SK-N-SH (cell line): ENCODE measurements around the gene NECAB2. TPM values are rescaled to one million over a fixed set of nuclear protein-coding genes. Genes with fewer than 3 reads are reported as not detected.

Source experiments
- CTCF ChIA-PET: fragments of 300-600, 350-600 bp; formaldehyde crosslinking; extraction: SDS; loops from one replicate; lab custom pipeline; 2021; lab: Yijun Ruan, JAX
- POLR2A ChIA-PET: fragments of 350-600 bp; sonication (Branson Sonifier 250); formaldehyde crosslinking; extraction: SDS; loops from one replicate; lab custom pipeline; 2020; ENCODE audit warnings: antibody characterized with exemption, inconsistent platforms; lab: Yijun Ruan, JAX
- DNase-seq: peaks from one replicate; pipeline ENCODE4 v3.0.0; 2012
- H2AFZ ChIP-seq: fragments of 200-600 bp; sonication (generic); 2 replicates; pipeline ENCODE4 v1.8.1; 2016; ENCODE audit warnings: antibody characterized with exemption, mild to moderate bottlenecking, low read depth
- H3F3A ChIP-seq: fragments of 200-600 bp; sonication (generic); replicated peaks from 2 replicates; pipeline ENCODE3; 2016; ENCODE audit warnings: antibody characterized with exemption, mild to moderate bottlenecking; ENCODE audit not compliant: insufficient read depth
- H3K27ac ChIP-seq, 2 experiments: fragments of 200-500 bp in 1 of 2; fragments of 200-600 bp in 1 of 2; sonication (Bioruptor generic) in 1 of 2; sonication (generic), shearing (Covaris generic) in 1 of 2; 2 replicates each; pipeline versions ENCODE4 v1.5.1 to v1.6.1; 2014 to 2016; ENCODE audit warnings: low read depth in 2 of 2, inconsistent platforms in 1 of 2, low read length in 1 of 2, mild to moderate bottlenecking in 1 of 2, mixed read lengths in 1 of 2
- H3K27me3 ChIP-seq: fragments of 200-600 bp; sonication (generic), shearing (Covaris generic); 2 replicates; pipeline ENCODE4 v1.6.1; 2016; ENCODE audit warnings: mixed run types; ENCODE audit not compliant: insufficient read depth
- H3K36me3 ChIP-seq, 2 experiments: fragments of 200-500 bp in 1 of 2; fragments of 200-600 bp in 1 of 2; sonication (Bioruptor generic) in 1 of 2; sonication (generic) in 1 of 2; replicated peaks in 1 of 2; 2 replicates each; pipeline versions ENCODE3 to v1.5.1; 2014 to 2016; ENCODE audit warnings: low read length in 1 of 2, mild to moderate bottlenecking in 1 of 2; ENCODE audit not compliant: insufficient read depth in 2 of 2, control insufficient read depth in 1 of 2
- H3K4me1 ChIP-seq, 2 experiments: fragments of 200-500 bp in 1 of 2; fragments of 200-600 bp in 1 of 2; sonication (Bioruptor generic) in 1 of 2; sonication (generic), shearing (Covaris generic) in 1 of 2; 2 replicates each; pipeline versions ENCODE4 v1.5.1 to v1.6.1; 2014 to 2016; ENCODE audit warnings: low read depth in 1 of 2, low read length in 1 of 2, mixed run types in 1 of 2; ENCODE audit not compliant: insufficient read depth in 2 of 2, control insufficient read depth in 1 of 2
- H3K4me2 ChIP-seq: fragments of 200-600 bp; sonication (generic), shearing (Covaris generic); 2 replicates; pipeline ENCODE4 v1.6.1; 2017; ENCODE audit warnings: mixed run types
- H3K4me3 ChIP-seq, 2 experiments: fragments of 200-500 bp in 1 of 2; fragments of 200-600 bp in 1 of 2; sonication (Bioruptor generic) in 1 of 2; sonication (generic), shearing (Covaris generic) in 1 of 2; 2 replicates each; pipeline versions ENCODE4 v1.5.1 to v1.8.1; 2014 to 2016; ENCODE audit warnings: low read depth in 2 of 2, inconsistent platforms in 1 of 2, low read length in 1 of 2, mild to moderate bottlenecking in 1 of 2, mixed read lengths in 1 of 2, moderate library complexity in 1 of 2
- H3K79me2 ChIP-seq: fragments of 200-600 bp; sonication (generic); 2 replicates; pipeline ENCODE4 v1.8.1; 2017; ENCODE audit warnings: mild to moderate bottlenecking; ENCODE audit not compliant: insufficient read depth
- H3K9ac ChIP-seq: fragments of 200-600 bp; sonication (generic); 2 replicates; pipeline ENCODE4 v1.6.1; 2017; ENCODE audit warnings: mixed run types
- H3K9me2 ChIP-seq: fragments of 200-600 bp; sonication (generic); 2 replicates; pipeline ENCODE4 v1.6.1; 2017; ENCODE audit warnings: mixed run types
- H3K9me3 ChIP-seq: fragments of 200-600 bp; sonication (generic); 2 replicates; pipeline ENCODE4 v1.6.1; 2017; ENCODE audit warnings: mixed run types, mild to moderate bottlenecking, moderate library complexity
- H4K20me1 ChIP-seq: fragments of 200-600 bp; sonication (generic); 2 replicates; pipeline ENCODE4 v1.6.1; 2017; ENCODE audit warnings: mild to moderate bottlenecking, mixed run types; ENCODE audit not compliant: insufficient read depth
- CHD2 ChIP-seq: fragments of 150-350 bp; IDR thresholded peaks from 2 replicates; pipeline ENCODE4 v1.6.1; 2018; ENCODE audit warnings: low read length; ENCODE audit not compliant: partially characterized antibody
- CTCF ChIP-seq: fragments of 200-600 bp; sonication (generic); IDR thresholded peaks from 2 replicates; pipeline ENCODE4 v1.6.1; 2017; ENCODE audit warnings: antibody characterized with exemption, mild to moderate bottlenecking, moderate library complexity
- ELF1 ChIP-seq: IDR thresholded peaks from 2 replicates; pipeline ENCODE4 v1.4.0; 2012
- EP300 ChIP-seq, 2 experiments: IDR thresholded peaks; 2 replicates each; pipeline versions ENCODE4 v1.4.0 to v1.6.1; 2012; ENCODE audit warnings: borderline replicate concordance in 1 of 2, low read depth in 1 of 2, low read length in 1 of 2
- FOXJ3 ChIP-seq: sonication (generic); formaldehyde crosslinking; IDR thresholded peaks from 2 replicates; pipeline ENCODE4 v1.5.1; 2020; ENCODE audit warnings: mild to moderate bottlenecking, missing genetic modification reagents
- FOXM1 ChIP-seq: IDR thresholded peaks from 2 replicates; pipeline ENCODE4 v1.4.0; 2012; ENCODE audit warnings: low read depth, mild to moderate bottlenecking
- IRF3 ChIP-seq: fragments of 150-350 bp; IDR thresholded peaks from 2 replicates; pipeline ENCODE4 v1.6.1; 2016; ENCODE audit warnings: mild to moderate bottlenecking, low read depth, low read length
- JUND ChIP-seq: IDR thresholded peaks from 2 replicates; pipeline ENCODE4 v1.4.0; 2012
- MEF2A ChIP-seq: IDR thresholded peaks from 2 replicates; pipeline ENCODE4 v1.4.0; 2012; ENCODE audit warnings: low read depth, borderline replicate concordance
- NFIC ChIP-seq: IDR thresholded peaks from 2 replicates; pipeline ENCODE4 v1.4.0; 2012; ENCODE audit warnings: borderline replicate concordance
- NRF1 ChIP-seq: IDR thresholded peaks from 2 replicates; pipeline ENCODE4 v1.6.1; 2012; ENCODE audit warnings: low read depth, mild to moderate bottlenecking, low read length
- POLR2AphosphoS5 ChIP-seq: IDR thresholded peaks from 2 replicates; pipeline ENCODE4 v1.6.1; 2012; ENCODE audit warnings: low read depth, low read length
- RCOR1 ChIP-seq: fragments of 150-350 bp; IDR thresholded peaks from 2 replicates; pipeline ENCODE4 v1.6.1; 2017; ENCODE audit warnings: antibody characterized with exemption, low read length
- REST ChIP-seq: IDR thresholded peaks from 2 replicates; pipeline ENCODE4 v1.6.1; 2012; ENCODE audit warnings: mild to moderate bottlenecking, low read depth, low read length, moderate library complexity
- TAF1 ChIP-seq: IDR thresholded peaks from 2 replicates; pipeline ENCODE4 v1.6.1; 2012; ENCODE audit warnings: low read depth, mild to moderate bottlenecking, low read length, moderate library complexity, borderline replicate concordance
- TCF12 ChIP-seq: IDR thresholded peaks from 2 replicates; pipeline ENCODE4 v1.4.0; 2012
- TEAD4 ChIP-seq: IDR thresholded peaks from 2 replicates; pipeline ENCODE4 v1.4.0; 2012; ENCODE audit warnings: mild to moderate bottlenecking, borderline replicate concordance; ENCODE audit not compliant: insufficient read depth
- USF2 ChIP-seq: fragments of 150-350 bp; IDR thresholded peaks from 2 replicates; pipeline ENCODE4 v1.6.1; 2017; ENCODE audit warnings: antibody characterized with exemption, low read length, low read depth, borderline replicate concordance
- YY1 ChIP-seq: IDR thresholded peaks from 2 replicates; pipeline ENCODE4 v1.4.0; 2012; ENCODE audit warnings: low read depth, mild to moderate bottlenecking
- WGBS: methylation state at CpG from one replicate; pipeline ENCODE4 v1.1.6; 2017; ENCODE audit warnings: low lambda C conversion rate; 5-methylcytosine and 5-hydroxymethylcytosine counted together
- polyA plus RNA-seq, 3 experiments: library from polyadenylated mRNA; depleted of rRNA; stranded (reverse); fragments of >200 nt; gene quantifications; 2 replicates each; pipeline ENCODE4 v1.2.3, GENCODE V29; 2012
- TF ChIP-seq, protein P1 (sequence below): IDR thresholded peaks from 2 replicates; pipeline ENCODE4 v1.4.0; 2012; ENCODE audit warnings: low read depth

Gene NECAB2
- polyA plus RNA-seq, 1 of the 3 experiments (the other 2 are of a cell fraction): 0.58 TPM

DNA sequence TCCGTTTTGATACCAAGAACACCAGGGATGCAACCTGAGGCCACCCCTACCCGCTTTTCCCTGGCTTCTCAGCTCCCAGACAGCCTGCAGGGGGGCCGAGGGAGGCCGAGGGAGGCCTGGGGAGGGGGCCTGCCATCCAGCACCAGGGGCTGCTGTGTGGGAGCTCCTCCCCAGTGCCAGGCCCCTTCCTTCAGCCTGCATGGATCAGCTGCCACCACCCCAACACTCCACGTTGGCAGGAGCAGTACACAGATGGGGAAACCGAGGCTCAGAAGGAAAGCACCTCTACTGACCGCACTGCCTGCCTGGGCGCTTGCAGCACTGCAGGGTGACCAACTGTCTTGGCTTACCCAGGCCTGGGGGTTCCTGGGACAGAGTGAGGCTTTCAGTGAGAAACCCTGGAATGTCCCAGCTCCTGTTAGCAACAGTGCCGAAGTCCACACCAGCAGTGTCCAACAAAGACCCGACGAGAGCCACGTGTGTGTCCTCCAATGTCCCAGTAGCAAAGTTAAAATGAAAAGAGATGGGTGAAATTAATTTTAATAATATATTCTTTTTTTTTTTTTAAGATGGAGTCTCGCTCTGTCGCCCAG lies 20.3 kb upstream of the NECAB2 start:
- CTCF ChIA-PET: interaction anchor here (1.2 to 3.7 kb wide), 5 partner anchors 10 to 186 kb away, joined by 3 to 23 read pairs (median 14); no protein-coding TSS in a partner anchor
- Histone ChIP-seq H3K4me2 (no peak overlapping the region), H3K79me2 (no peaks in the 10 kb centered on the region), H3K9me3 (no peaks in the 10 kb centered on the region), H3K36me3 (no peaks in the 10 kb centered on the region), H3K4me3 (no peak overlapping the region), H3K4me1 (peaks cover 0 to 8% of the 10 kb centered on the region in 2 experiments; a peak in 1 of 4 replicates), H3F3A (no peaks in the 10 kb centered on the region), H3K9ac (no peak overlapping the region), H3K27ac (no peak overlapping the region), H4K20me1 (no peaks in the 10 kb centered on the region), H3K9me2 (no peaks in the 10 kb centered on the region), H3K27me3 (no peaks in the 10 kb centered on the region), H2AFZ (no peak overlapping the region)
- POLR2A ChIA-PET: no interaction called here
- WGBS: 83% methylated on average over 11 of the region's 14 CpGs
- DNase-seq: no peak
- TF ChIP-seq ELF1 (no peak), POLR2AphosphoS5 (no peak), JUND (no peak), FOXJ3 (no peak), MEF2A (no peak), NFIC (no peak), YY1 (no peak), TAF1 (no peak), IRF3 (no peak), TEAD4 (no peak), RCOR1 (no peak), REST (no peak), USF2 (no peak), TCF12 (no peak), CHD2 (no peak), FOXM1 (no peak), CTCF (no peak), EP300 (IDR thresholded peaks at IDR 0.05; ENCODE audit: borderline replicate concordance in 1 of 2, low read depth in 1 of 2, low read length in 1 of 2) (no peak), NRF1 (no peak)
- TF ChIP-seq, protein P1, sequence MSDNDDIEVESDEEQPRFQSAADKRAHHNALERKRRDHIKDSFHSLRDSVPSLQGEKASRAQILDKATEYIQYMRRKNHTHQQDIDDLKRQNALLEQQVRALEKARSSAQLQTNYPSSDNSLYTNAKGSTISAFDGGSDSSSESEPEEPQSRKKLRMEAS: no peak
